Brain pericyte (primary cell): Measurements from ENCODE around the gene PELI2.

Experiments used
- DNase-seq: peaks from one replicate; pipeline ENCODE4 v3.0.0-alpha.2; 2012; ENCODE audit warnings: low read depth, low spot score

PELI2 gene

GRCh38 chr14:56119201-56119981 is 1.2 kb downstream of the PELI2 start:
- no peak for DNase-seq

- DNase-seq, result no peak
Measured at GRCh38 chr14:56120091-56120691, 2.0 kb downstream of the PELI2 start.

GRCh38 chr14:56121816-56122215 is 3.6 kb downstream of the PELI2 start:
- DNase-seq, result no peak

- DNase-seq, result no peak
Measured at GRCh38 chr14:56122301-56122700, 4.1 kb downstream of the PELI2 start.

- no peak for DNase-seq
Measured at GRCh38 chr14:56124327-56124726, 6.1 kb downstream of the PELI2 start.

GRCh38 chr14:56125772-56126636 is 7.8 kb downstream of the PELI2 start:
- no peak for DNase-seq

GRCh38 chr14:56126637-56126913 is 8.4 kb downstream of the PELI2 start:
- no peak for DNase-seq

GRCh38 chr14:56127156-56127555 is 8.9 kb downstream of the PELI2 start:
- DNase-seq, result no peak

GRCh38 chr14:56129092-56129491 is 10.9 kb downstream of the PELI2 start:
- no peak for DNase-seq

- no peak for DNase-seq
Measured at GRCh38 chr14:56129933-56130332, 11.7 kb downstream of the PELI2 start.

- no peak for DNase-seq
Measured at GRCh38 chr14:56131004-56131864, 13.0 kb downstream of the PELI2 start.

- no peak for DNase-seq
Measured at GRCh38 chr14:56131865-56132833, 13.9 kb downstream of the PELI2 start.

GRCh38 chr14:56133547-56133946 is 15.3 kb downstream of the PELI2 start:
- DNase-seq, result no peak

- no peak for DNase-seq
Measured at GRCh38 chr14:56135001-56135400, 16.8 kb downstream of the PELI2 start.

- no peak for DNase-seq
Measured at GRCh38 chr14:56135668-56136067, 17.5 kb downstream of the PELI2 start.

- DNase-seq, result no peak
Measured at GRCh38 chr14:56136571-56137452, 18.6 kb downstream of the PELI2 start.

- DNase-seq, result no peak
Measured at GRCh38 chr14:56137453-56137807, 19.2 kb downstream of the PELI2 start.

GRCh38 chr14:56137849-56138248 is 19.6 kb downstream of the PELI2 start:
- DNase-seq, result no peak

- DNase-seq, result no peak
Measured at GRCh38 chr14:56138928-56139327, 20.7 kb downstream of the PELI2 start.

GRCh38 chr14:56142314-56142713 is 24.1 kb downstream of the PELI2 start:
- DNase-seq, result no peak
